SW 1271 (cell line): ENCODE measurements around the gene TMC8.
"Not testable (repeated sequence)": the region's sequence is repeated elsewhere in the genome, so short reads cannot be mapped to it uniquely, and the experiment has no call there.

ENCODE experiments used
- DNase-seq, 2 experiments: peaks; one replicate each; lab custom pipeline; 2025; lab: John Stamatoyannopoulos, UW

TMC8 gene

GRCh38 chr17:78154903-78155811, 24.6 kb downstream of the TMC8 start:
- no peak for DNase-seq

GRCh38 chr17:78159575-78160158, 29.1 kb downstream of the TMC8 start:
- DNase-seq = no peak

GRCh38 chr17:78163881-78164747, 33.5 kb downstream of the TMC8 start:
- no peak for DNase-seq

- no peak for DNase-seq
Measured at GRCh38 chr17:78164748-78165607, 34.4 kb downstream of the TMC8 start.

- no peak for DNase-seq
Measured at GRCh38 chr17:78166416-78166815, 35.8 kb downstream of the TMC8 start.

GRCh38 chr17:78168242-78168902, 37.8 kb downstream of the TMC8 start, which contains the start of gene SYNGR2:
Gene SYNGR2 (plus strand): TSS chr17:78168581. CDS start chr17:78168617, 36 bp downstream.
- peak; percentile 51 to 72 for DNase-seq

GRCh38 chr17:78168903-78169793, 38.6 kb downstream of the TMC8 start:
- DNase-seq = peak; percentile 52 to 75

- no peak for DNase-seq
Measured at GRCh38 chr17:78170692-78171590, 40.4 kb downstream of the TMC8 start.

- not testable (repeated sequence) for DNase-seq
Measured at GRCh38 chr17:78171591-78172248, 41.1 kb downstream of the TMC8 start.

GRCh38 chr17:78172249-78173051, 41.9 kb downstream of the TMC8 start:
- DNase-seq = no peak

GRCh38 chr17:78173097-78173715, 42.6 kb downstream of the TMC8 start:
- no peak for DNase-seq

- DNase-seq = no peak
Measured at GRCh38 chr17:78174346-78174869, 43.8 kb downstream of the TMC8 start.

- DNase-seq = no peak
Measured at GRCh38 chr17:78174870-78175642, 44.5 kb downstream of the TMC8 start.

GRCh38 chr17:78175643-78175981, 45.0 kb downstream of the TMC8 start:
- DNase-seq = no peak

- peak in 1 of 2 experiments; percentile 22 for DNase-seq
Measured at GRCh38 chr17:78176548-78177025, 46.0 kb downstream of the TMC8 start.

- no peak for DNase-seq
Measured at GRCh38 chr17:78179372-78179771, 48.8 kb downstream of the TMC8 start.
